B cell (primary cell): ENCODE results near the gene EHD4. TPM values are rescaled to one million over a fixed set of nuclear protein-coding genes. Genes with fewer than 3 reads are reported as not detected.

Experiments used
- ATAC-seq: fragments of 200-7000 bp; cut with Tn5 transposase; one replicate; pipeline ENCODE4 v1.10.0; 2021; ENCODE audit warnings: low read depth, mild to moderate bottlenecking, moderate number of reproducible peaks, moderate library complexity
- CTCF ChIA-PET: fragments of 350-600 bp; sonication (Branson Sonifier 250); formaldehyde crosslinking; loops from one replicate; lab custom pipeline; 2021; ENCODE audit warnings: antibody characterized with exemption, inconsistent platforms; lab: Charles Lee
- POLR2A ChIA-PET: fragments of 350-600 bp; sonication (Branson Sonifier 250); formaldehyde crosslinking; loops from one replicate; lab custom pipeline; 2021; ENCODE audit warnings: antibody characterized with exemption; lab: Charles Lee
- DNase-seq: peaks from one replicate; pipeline ENCODE4 v3.0.0; 2013
- H2AFZ ChIP-seq: 2 replicates; pipeline ENCODE4 v1.6.1; 2012; ENCODE audit warnings: mild to moderate bottlenecking, low read depth, low read length; ENCODE audit not compliant: insufficient read depth, poor library complexity, severe bottlenecking
- H3K27ac ChIP-seq, 2 donors: 1 replicate in 1 of 2; 2 replicates in 1 of 2; pipeline ENCODE4 v1.5.1; 2012 to 2013; ENCODE audit warnings: low read length in 2 of 2, mild to moderate bottlenecking in 2 of 2, moderate library complexity in 1 of 2
- H3K27me3 ChIP-seq, 4 experiments: fragments of 200-600 bp in 1 of 4; sonication (generic) in 1 of 4; replicated peaks in 1 of 4; 1 replicate in 2 of 4; 2 replicates in 2 of 4; pipeline versions ENCODE4 v1.6.1 to v1.7.0; 2013 to 2016; ENCODE audit warnings: low read length in 3 of 4, mild to moderate bottlenecking in 2 of 4, mixed read lengths in 1 of 4, moderate library complexity in 1 of 4; ENCODE audit not compliant: insufficient read depth in 4 of 4, control insufficient read depth in 3 of 4; ENCODE audit errors: control extremely low read depth in 1 of 4
- H3K36me3 ChIP-seq, 2 experiments: replicated peaks in 1 of 2; 1 replicate in 1 of 2; 2 replicates in 1 of 2; pipeline versions ENCODE4 v1.6.1 to v1.7.1; 2013; ENCODE audit warnings: low read length in 1 of 2; ENCODE audit not compliant: insufficient read depth in 2 of 2, control insufficient read depth in 1 of 2; ENCODE audit errors: control extremely low read depth in 1 of 2, extremely low read depth in 1 of 2
- H3K4me1 ChIP-seq, 2 donors: fragments of 200-600 bp in 1 of 2; sonication (generic) in 1 of 2; 1 replicate in 1 of 2; 2 replicates in 1 of 2; pipeline versions ENCODE4 v1.5.1 to v1.6.1; 2013 to 2017; ENCODE audit warnings: low read length in 2 of 2; ENCODE audit not compliant: control insufficient read depth in 2 of 2, insufficient read depth in 2 of 2
- H3K4me2 ChIP-seq: replicated peaks from 2 replicates; pipeline ENCODE3; 2012; ENCODE audit warnings: mild to moderate bottlenecking, low read depth, low read length; ENCODE audit not compliant: poor library complexity, severe bottlenecking
- H3K4me3 ChIP-seq, 5 experiments: fragments of 200-600 bp in 1 of 5; sonication (generic) in 1 of 5; 1 replicate in 3 of 5; 2 replicates in 2 of 5; pipeline versions ENCODE4 v1.5.1 to v1.7.0; 2011 to 2016; ENCODE audit warnings: low read length in 4 of 5, mild to moderate bottlenecking in 4 of 5, low read depth in 2 of 5, control low read depth in 1 of 5, moderate library complexity in 1 of 5; ENCODE audit not compliant: insufficient read depth in 1 of 5; ENCODE audit errors: control extremely low read depth in 1 of 5, extremely low read depth in 1 of 5
- H3K79me2 ChIP-seq: fragments of 200-600 bp; sonication (generic); one replicate; pipeline ENCODE4 v1.6.0; 2016; ENCODE audit warnings: low read length; ENCODE audit not compliant: control insufficient read depth, insufficient read depth
- H3K9ac ChIP-seq: fragments of 200-600 bp; sonication (generic); 2 replicates; pipeline ENCODE4 v1.6.1; 2017; ENCODE audit warnings: mild to moderate bottlenecking, low read length, moderate library complexity
- H3K9me3 ChIP-seq, 3 donors: one replicate each; pipeline versions ENCODE4 v1.6.1 to v1.7.1; 2013; ENCODE audit warnings: low read length in 2 of 3; ENCODE audit not compliant: control insufficient read depth in 2 of 3, insufficient read depth in 1 of 3; ENCODE audit errors: control extremely low read depth in 1 of 3
- H4K20me1 ChIP-seq: 2 replicates; pipeline ENCODE4 v1.6.0; 2012; ENCODE audit warnings: mild to moderate bottlenecking, low read length; ENCODE audit not compliant: insufficient read depth, control insufficient read depth, poor library complexity, severe bottlenecking
- H3K27ac Mint-ChIP-seq: one replicate; pipeline ENCODE4 v1.8.0; 2021; ENCODE audit warnings: mixed read lengths
- H3K27me3 Mint-ChIP-seq: one replicate; pipeline ENCODE4 v1.8.0; 2021; ENCODE audit warnings: mixed read lengths
- H3K4me1 Mint-ChIP-seq: one replicate; pipeline ENCODE4 v1.8.0; 2021; ENCODE audit warnings: mixed read lengths
- H3K4me3 Mint-ChIP-seq: one replicate; pipeline ENCODE4 v1.8.0; 2021; ENCODE audit warnings: mixed read lengths
- H3K9me3 Mint-ChIP-seq: one replicate; pipeline ENCODE4 v1.8.0; 2022; ENCODE audit warnings: mixed read lengths; ENCODE audit not compliant: insufficient read depth
- CTCF ChIP-seq: fragments of 200-600 bp; IDR thresholded peaks from one replicate; pipeline ENCODE4 v1.8.0; 2022; ENCODE audit warnings: antibody characterized with exemption, mild to moderate bottlenecking
- EZH2 ChIP-seq: IDR thresholded peaks from 2 replicates; pipeline ENCODE4 v1.6.1; 2012; ENCODE audit warnings: borderline replicate concordance, low read depth, mild to moderate bottlenecking, moderate library complexity, low read length; ENCODE audit not compliant: insufficient read depth, poor library complexity, severe bottlenecking
- WGBS: methylation state at CpG from one replicate; pipeline ENCODE4 v1.1.5; 2013; ENCODE audit warnings: missing lambda C conversion rate; ENCODE audit not compliant: insufficient coverage; 5-methylcytosine and 5-hydroxymethylcytosine counted together
- intact Hi-C: fragments of 100-400 bp; cut with micrococcal nuclease; formaldehyde crosslinking; loops from one replicate; pipeline ENCODE4 v1.10.0; 2022
- polyA plus RNA-seq: library from polyadenylated mRNA; depleted of rRNA; stranded (reverse); fragments of >200 nt; gene quantifications from 2 replicates; pipeline ENCODE4 v1.2.3, GENCODE V29; 2012
- total RNA-seq, 2 donors: library from RNA; stranded (reverse); fragments of 120-200 nt in 1 of 2; gene quantifications; 1 replicate in 1 of 2; 2 replicates in 1 of 2; pipeline versions ENCODE4 v1.2.3 to v1.2.4, GENCODE V29; 2013 to 2022

The EHD4 gene
- total and polyA plus RNA-seq, 2 donors (not counting 1 experiment from before 2014, with no cell fraction given): 3.1 to 12.7 TPM

GRCh38 chr15:41874736-41875135 lies 97.6 kb downstream of the EHD4 start:
- Mint-ChIP-seq H3K9me3 (no peaks in the 10 kb centered on the region), H3K4me3 (no peak overlapping the region), H3K27me3 (peaks cover 12% of the 10 kb centered on the region), H3K27ac (no peak overlapping the region), H3K4me1 (peaks cover 7% of the 10 kb centered on the region)
- peaks cover 0 to 10% (median 0%) of the 10 kb centered on the region in 4 experiments for H3K27me3 ChIP-seq
- intact Hi-C loops: no loop called here
- no peaks in the 10 kb centered on the region for H3K79me2 ChIP-seq
- ATAC-seq (no peak), DNase-seq (no peak)
- CTCF ChIA-PET: interaction anchor here (1.3 to 2.5 kb wide), 2 partner anchors 64 to 101 kb away, joined by 3 to 10 read pairs; partner anchors contain the start of gene MAPKBP1
- no peak overlapping the region for H3K4me3 ChIP-seq
- WGBS: 91% methylated on average over 11 of the region's 12 CpGs
- H3K9me3 ChIP-seq: no peaks in the 10 kb centered on the region
- H3K27ac ChIP-seq: no peak overlapping the region
- POLR2A ChIA-PET: no interaction called here
- H3K4me2 ChIP-seq: no peak overlapping the region
- no peak overlapping the region for H2AFZ ChIP-seq
- no peaks in the 10 kb centered on the region for H4K20me1 ChIP-seq
- H3K9ac ChIP-seq: no peak overlapping the region
- H3K36me3 ChIP-seq: no peaks in the 10 kb centered on the region
- TF ChIP-seq CTCF (no peak), EZH2 (no peak)
- H3K4me1 ChIP-seq: peaks cover 0 to 9% of the 10 kb centered on the region in 2 donors

- H3K4me1 ChIP-seq: peaks cover 0 to 9% of the 10 kb centered on the region in 2 donors
- TF ChIP-seq CTCF (no peak), EZH2 (no peak)
- ChIA-PET CTCF (interaction anchor here (1.3 kb wide), 1 partner anchor 63 kb away, joined by 3 read pairs; no protein-coding TSS in a partner anchor), POLR2A (no interaction called here)
- ATAC-seq (no peak), DNase-seq (no peak)
- H3K4me3 Mint-ChIP-seq: no peak overlapping the region
- H3K27ac ChIP-seq: no peak overlapping the region
- H3K4me2 ChIP-seq: no peak overlapping the region
- H3K79me2 ChIP-seq: no peaks in the 10 kb centered on the region
- no peaks in the 10 kb centered on the region for H3K36me3 ChIP-seq
- H3K9me3 ChIP-seq: no peaks in the 10 kb centered on the region
- WGBS: 97% methylated on average over 8 of the region's 8 CpGs
- H4K20me1 ChIP-seq: no peaks in the 10 kb centered on the region
- H3K9ac ChIP-seq: no peak overlapping the region
- H3K27me3 ChIP-seq: peaks cover 0 to 5% (median 0%) of the 10 kb centered on the region in 4 experiments
- H2AFZ ChIP-seq: no peak overlapping the region
- intact Hi-C loops: no loop called here
- H3K9me3 Mint-ChIP-seq: no peaks in the 10 kb centered on the region
- peaks cover 10% of the 10 kb centered on the region for H3K27me3 Mint-ChIP-seq
- no peak overlapping the region for H3K27ac Mint-ChIP-seq
- H3K4me3 ChIP-seq: no peak overlapping the region
- peaks cover 7% of the 10 kb centered on the region for H3K4me1 Mint-ChIP-seq
These were observed 98.6 kb downstream of the EHD4 start for GRCh38 chr15:41873711-41874110.
